ENCODE data around the gene KNG1. TPM values are rescaled to one million over a fixed set of nuclear protein-coding genes. Genes with fewer than 3 reads are reported as not detected.

The KNG1 gene
- not detected in 2 replicates for total RNA-seq

GRCh38 chr3:186717039-186717457, at the start of gene KNG1:
Gene KNG1, plus strand, starts transcription at chr3:186717359. Its CDS starts 184 bp downstream, at chr3:186717543.

DNA sequence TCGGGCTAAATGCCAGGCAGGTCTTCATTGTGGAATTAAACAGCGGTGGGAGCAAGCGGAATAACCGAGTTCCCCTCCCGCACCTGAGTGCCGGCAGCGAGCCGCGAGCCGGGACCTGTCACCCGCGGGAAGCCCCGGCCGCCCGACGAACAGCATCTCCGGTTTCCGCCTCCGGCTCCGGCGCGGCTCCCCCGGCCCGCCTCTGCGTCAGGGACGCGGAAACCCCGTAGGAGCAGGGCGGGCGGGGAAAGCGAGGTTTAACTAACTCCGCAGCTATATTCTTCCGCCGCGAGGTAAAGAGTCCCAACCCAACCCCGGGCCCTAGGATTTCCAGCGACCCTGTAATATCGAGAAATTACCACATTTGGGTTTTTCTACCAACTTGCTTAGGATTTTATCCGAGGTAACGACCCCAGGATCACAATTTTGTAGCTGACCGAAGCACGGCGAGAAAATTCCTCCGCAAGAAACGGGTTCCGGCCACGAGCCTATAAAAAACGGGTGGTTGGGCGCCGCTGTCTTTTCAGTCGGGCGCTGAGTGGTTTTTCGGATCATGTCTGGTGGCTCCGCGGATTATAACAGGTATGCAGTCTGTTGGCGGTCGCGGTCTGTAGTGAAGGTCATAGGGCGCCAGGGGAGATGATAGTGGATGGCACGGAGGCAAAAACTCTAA, 66.0 kb downstream of the KNG1 start, which contains the start of gene EIF4A2:
TSS of gene EIF4A2 (plus strand) at position 520 of the 673 bp plus-strand sequence. CDS start at position 554, 34 bp downstream.

Small RNAs within 50 kb of the gene (small RNA-seq; reads per million reads assigned to genes)
- gene RF00092: not detected
- gene RNU6-1105P: not detected
- not detected for gene SNORA4
- gene SNORA63: not detected
- gene SNORA81: not detected
- gene SNORD2: not detected

Other genes with a start within 250 kb of the KNG1 start
- gene CRYGS, start 173.0 kb upstream of the KNG1 start, total RNA-seq: 1.6 and 1.8 TPM in 2 replicates
- 18.2 and 23.3 TPM in 2 replicates for gene TBCCD1, start 150.0 kb upstream of the KNG1 start, total RNA-seq
- 47.1 and 54.6 TPM in 2 replicates for gene DNAJB11, start 146.6 kb upstream of the KNG1 start, total RNA-seq
- gene AHSG, start 104.3 kb upstream of the KNG1 start, total RNA-seq: 0.11 TPM in 1 of 2 replicates, not detected in the other
- gene FETUB, start 77.0 kb upstream of the KNG1 start, total RNA-seq: not detected in 2 replicates
- gene HRG, start 51.3 kb upstream of the KNG1 start, total RNA-seq: not detected in 2 replicates
- 381 and 595 TPM in 2 replicates for gene EIF4A2, start 66.2 kb downstream of the KNG1 start, total RNA-seq
- 14.6 and 23.1 TPM in 2 replicates for gene RFC4, start 89.1 kb downstream of the KNG1 start, total RNA-seq
- under 0.01 TPM in 1 of 2 replicates, not detected in the other for gene ADIPOQ, start 125.4 kb downstream of the KNG1 start, total RNA-seq
- gene ST6GAL1, start 213.2 kb downstream of the KNG1 start, total RNA-seq: 5.5 and 10.8 TPM in 2 replicates

Data from articular chondrocyte of knee joint (primary cell).